GM13977 (cell line): ENCODE data around the gene ASPDH.

ENCODE experiments used
- DNase-seq: peaks from one replicate; pipeline ENCODE4 v3.0.0; 2012; ENCODE audit warnings: low spot score
- in situ Hi-C: fragments of 300-500 bp; cut with MboI; formaldehyde crosslinking; loops from one replicate; pipeline ENCODE4 v1.12.0; 2022; ENCODE audit warnings: low sequenced_read_pairs, low pct_unique_long_range_greater_than_20kb, mixed read lengths, inconsistent platforms; ENCODE audit not compliant: unreplicated experiment
- TF ChIP-seq, protein P1 (sequence below): IDR thresholded peaks from 2 replicates; pipeline ENCODE4 v1.5.1; 2012; ENCODE audit warnings: mild to moderate bottlenecking, control low read depth; ENCODE audit not compliant: insufficient read depth; ENCODE audit errors: extremely low read depth, missing control alignments

ASPDH gene

GRCh38 chr19:50485284-50485955, 28.3 kb downstream of the ASPDH start:
- in situ Hi-C loops: no loop called here
- TF ChIP-seq, protein P1, sequence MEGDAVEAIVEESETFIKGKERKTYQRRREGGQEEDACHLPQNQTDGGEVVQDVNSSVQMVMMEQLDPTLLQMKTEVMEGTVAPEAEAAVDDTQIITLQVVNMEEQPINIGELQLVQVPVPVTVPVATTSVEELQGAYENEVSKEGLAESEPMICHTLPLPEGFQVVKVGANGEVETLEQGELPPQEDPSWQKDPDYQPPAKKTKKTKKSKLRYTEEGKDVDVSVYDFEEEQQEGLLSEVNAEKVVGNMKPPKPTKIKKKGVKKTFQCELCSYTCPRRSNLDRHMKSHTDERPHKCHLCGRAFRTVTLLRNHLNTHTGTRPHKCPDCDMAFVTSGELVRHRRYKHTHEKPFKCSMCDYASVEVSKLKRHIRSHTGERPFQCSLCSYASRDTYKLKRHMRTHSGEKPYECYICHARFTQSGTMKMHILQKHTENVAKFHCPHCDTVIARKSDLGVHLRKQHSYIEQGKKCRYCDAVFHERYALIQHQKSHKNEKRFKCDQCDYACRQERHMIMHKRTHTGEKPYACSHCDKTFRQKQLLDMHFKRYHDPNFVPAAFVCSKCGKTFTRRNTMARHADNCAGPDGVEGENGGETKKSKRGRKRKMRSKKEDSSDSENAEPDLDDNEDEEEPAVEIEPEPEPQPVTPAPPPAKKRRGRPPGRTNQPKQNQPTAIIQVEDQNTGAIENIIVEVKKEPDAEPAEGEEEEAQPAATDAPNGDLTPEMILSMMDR: no peak
- DNase-seq: no peak

DNA sequence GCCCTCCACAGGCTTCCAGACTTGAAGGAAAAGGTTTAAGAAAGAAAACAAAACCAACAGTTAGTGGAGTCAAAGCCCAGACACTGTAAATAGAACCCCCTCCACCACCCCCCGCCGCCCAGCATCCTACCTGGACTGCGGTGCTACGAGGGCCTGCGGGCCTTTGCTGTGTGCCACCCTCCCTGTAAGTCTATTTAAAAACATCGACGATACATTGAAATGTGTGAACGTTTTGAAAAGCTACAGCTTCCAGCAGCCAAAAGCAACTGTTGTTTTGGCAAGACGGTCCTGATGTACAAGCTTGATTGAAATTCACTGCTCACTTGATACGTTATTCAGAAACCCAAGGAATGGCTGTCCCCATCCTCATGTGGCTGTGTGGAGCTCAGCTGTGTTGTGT, 30.8 kb downstream of the ASPDH start:
- no peak for DNase-seq
- TF ChIP-seq, protein P1: no peak
- in situ Hi-C loops: no loop called here

DNA sequence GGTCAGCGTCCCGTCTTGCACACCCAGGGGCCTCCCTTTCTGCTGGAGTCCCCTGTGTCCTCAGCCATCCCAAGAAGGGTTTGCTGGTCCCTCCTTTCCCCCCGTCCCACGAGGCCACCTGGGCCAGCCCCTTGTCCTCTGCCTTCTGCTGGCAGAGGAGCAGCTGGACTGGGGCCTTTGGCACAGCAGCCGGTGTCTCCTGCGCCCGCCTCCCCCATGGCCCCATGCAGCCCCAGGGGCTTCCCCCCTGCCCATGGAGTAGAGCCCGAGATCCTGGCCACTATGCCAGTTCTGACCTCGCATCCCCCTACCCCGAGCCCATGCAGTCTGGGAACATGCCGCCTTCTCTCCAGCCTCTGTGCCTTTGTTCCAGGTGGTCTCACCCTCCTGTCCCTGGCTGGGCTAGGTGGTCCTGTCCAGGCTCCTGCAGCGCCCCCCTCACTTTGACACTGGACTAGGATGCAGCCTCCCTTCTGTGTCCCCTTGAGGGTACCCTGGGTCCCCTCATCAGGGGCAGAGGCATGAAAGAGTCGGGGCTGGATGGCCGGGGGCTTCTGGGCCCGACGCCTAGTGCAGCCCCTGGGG, 31.4 kb downstream of the ASPDH start:
- in situ Hi-C loops: no loop called here
- no peak for DNase-seq
- TF ChIP-seq, protein P1: no peak

DNA sequence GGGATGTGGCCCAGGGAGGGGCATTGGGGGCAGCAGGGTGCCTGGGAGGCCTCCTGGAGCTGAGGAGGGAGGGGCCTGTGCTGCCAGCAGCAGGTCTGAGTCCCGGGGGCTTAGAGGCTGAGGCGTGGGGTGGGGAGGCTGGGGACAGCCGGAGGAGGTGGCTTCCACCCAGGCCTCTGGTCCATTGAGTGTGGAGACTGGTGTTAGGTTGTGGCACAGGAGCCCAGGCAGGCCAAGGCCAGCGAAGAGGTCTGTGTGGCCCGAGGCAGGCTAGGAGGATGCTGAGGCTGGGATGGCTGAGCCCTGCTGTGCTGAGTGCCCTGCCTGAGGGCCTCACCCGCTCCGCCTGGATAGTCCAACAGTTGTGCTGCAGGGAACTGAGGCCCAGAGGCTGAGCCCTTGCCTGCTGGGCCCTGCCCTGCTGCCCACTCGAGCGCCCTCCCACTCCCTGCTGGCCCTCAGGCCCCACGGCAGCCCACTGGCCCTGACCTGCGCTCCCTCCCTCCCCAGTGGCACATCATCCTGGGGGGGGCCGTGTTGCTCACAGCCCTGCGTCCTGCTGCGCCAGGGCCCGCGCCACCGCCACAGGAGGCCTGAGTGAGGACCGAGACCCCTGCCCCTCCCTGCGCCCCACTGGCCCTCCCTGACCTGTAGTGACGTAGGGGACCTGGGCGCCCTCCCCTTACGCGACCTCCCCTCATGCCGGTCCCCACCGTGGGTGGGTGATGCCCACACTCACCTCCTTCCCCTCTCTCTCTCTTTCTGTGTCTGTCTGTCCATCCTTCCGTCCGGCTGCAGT, 32.2 kb downstream of the ASPDH start:
- no peak for DNase-seq
- TF ChIP-seq, protein P1: no peak
- in situ Hi-C loops: no loop called here

DNA sequence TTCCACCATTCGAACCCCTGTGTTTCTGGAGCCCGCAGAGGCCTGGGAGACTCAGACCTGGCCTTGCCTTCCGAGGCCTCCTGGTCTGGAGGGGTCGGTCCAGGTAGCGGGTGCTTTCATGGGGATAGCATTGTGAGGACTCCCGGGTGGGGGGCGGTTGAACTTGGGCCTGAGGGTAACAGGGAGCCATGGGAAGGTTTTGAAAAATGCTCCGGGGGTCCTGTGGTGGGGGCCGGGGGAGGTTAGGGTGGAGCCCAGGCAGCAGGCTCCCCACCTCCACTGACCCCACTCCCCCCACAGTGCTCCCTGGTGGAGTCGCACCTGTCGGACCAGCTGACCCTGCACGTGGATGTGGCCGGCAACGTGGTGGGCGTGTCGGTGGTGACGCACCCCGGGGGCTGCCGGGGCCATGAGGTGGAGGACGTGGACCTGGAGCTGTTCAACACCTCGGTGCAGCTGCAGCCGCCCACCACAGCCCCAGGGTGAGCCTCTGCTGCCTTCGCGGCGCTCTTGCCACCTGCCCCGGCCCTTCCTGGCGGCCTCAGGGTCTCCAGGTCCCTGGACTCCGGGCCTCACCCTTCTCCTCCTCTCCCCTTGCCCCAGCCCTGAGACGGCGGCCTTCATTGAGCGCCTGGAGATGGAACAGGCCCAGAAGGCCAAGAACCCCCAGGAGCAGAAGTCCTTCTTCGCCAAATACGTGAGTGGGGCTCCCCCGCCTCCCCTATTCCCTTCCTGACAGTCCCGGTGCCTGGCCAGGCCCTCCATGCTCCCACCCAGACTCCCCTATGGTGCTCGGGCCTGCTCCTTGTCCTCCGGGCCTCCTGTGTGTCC, 33.2 kb downstream of the ASPDH start:
- no peak for DNase-seq
- TF ChIP-seq, protein P1: no peak
- in situ Hi-C loops: no loop called here

DNA sequence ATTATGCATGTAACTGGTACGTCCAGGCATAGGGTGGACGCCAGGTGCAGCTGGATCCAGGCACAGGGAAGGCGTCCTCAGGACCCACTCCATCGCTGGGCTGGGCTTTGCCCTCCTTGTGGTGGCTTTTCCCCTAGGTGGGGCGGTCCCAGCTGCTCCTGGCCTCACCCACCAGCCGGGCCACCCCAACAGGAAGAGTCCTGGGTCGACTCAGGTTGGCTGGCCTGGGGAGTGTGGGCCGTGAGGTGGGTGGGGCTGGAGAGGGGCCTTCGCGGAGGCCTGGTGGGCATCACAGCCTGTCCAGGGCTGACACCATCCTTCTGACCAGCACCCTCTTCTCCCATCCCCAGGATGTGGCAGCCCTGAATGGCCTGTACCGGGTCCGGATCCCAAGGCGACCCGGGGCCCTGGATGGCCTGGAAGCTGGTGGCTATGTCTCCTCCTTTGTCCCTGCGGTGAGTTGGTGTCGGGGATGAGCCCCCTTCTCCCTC, 33.9 kb downstream of the ASPDH start:
- no peak for DNase-seq
- TF ChIP-seq, protein P1: no peak
- in situ Hi-C loops: no loop called here
